ENCODE measurements around the gene NSF.
"Not testable (repeated sequence)": the region's sequence is repeated elsewhere in the genome, so short reads cannot be mapped to it uniquely, and the experiment has no call there.

The NSF gene

DNA sequence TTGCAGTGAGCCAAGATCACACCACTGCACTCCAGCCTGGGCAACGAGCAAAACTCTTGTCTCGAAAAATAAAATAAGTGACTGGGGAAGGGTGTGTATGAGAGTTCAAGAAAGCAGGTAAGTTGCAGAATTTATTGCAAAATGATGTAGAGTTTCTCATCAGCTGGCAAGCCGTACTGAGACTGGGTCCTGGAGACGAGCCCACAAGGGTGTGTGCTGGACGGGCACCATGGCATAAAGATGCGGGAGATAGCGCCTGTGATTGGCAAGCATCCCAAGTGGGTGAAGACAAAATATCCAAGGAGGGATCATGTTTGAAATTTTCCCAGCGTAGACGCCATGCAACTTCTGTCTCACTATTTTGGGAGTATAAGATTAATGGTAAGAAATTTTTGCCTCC, 168.7 kb downstream of the NSF start:
- DNase-seq: no peak

DNA sequence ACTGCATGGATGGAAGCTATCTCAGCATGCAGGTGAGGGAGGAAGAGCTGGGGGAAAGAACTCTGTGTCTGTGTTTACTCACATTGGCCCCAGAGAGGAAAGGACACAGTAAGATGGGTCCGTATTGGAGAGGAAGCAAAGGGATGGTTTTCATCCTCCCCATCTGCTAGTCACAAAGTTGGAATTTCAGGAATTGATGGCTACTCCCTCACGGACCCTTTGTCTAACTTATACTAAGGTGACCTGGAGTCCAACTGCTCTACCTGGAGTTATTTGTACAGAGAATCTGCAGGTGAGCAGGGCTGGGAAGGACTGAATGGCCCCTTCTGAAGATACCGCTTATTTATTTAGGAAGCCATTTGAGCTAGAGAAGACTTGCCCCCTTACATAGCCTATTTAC, 172.9 kb downstream of the NSF start:
- DNase-seq: no peak

DNA sequence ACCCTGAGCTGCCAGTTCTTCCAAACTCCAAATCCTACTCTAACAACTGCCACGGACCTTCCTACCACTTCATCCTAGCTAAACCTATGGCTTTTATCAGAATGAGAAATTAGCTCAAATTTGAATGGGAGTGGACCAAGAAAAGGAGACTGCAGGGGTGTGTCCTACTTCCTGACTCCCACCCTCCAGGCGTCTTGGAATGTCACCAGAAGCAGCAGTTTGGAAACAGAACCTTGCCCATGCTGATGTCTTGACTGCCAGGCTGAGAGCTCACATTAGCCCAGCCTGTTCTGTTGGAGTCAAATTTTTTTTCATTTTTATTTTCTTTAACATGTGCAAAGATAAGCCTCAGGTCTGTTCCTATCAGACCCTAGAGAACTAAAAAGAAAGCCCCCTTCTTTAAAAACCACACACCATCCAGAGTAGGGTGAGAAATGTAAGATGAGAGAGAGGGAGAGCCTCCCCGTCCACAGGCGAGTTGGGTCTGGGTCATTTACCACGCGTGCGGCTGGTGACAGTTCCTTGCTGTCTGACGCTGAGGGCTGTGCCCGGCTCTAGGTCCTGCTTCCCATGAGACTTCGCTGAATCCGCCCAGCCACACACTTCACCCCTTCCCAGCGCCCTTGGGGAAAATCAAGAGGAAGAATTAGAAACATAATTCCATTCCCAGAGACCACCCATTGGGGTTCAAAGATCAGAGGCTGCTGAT, 173.7 kb downstream of the NSF start:
- no peak for DNase-seq

DNA sequence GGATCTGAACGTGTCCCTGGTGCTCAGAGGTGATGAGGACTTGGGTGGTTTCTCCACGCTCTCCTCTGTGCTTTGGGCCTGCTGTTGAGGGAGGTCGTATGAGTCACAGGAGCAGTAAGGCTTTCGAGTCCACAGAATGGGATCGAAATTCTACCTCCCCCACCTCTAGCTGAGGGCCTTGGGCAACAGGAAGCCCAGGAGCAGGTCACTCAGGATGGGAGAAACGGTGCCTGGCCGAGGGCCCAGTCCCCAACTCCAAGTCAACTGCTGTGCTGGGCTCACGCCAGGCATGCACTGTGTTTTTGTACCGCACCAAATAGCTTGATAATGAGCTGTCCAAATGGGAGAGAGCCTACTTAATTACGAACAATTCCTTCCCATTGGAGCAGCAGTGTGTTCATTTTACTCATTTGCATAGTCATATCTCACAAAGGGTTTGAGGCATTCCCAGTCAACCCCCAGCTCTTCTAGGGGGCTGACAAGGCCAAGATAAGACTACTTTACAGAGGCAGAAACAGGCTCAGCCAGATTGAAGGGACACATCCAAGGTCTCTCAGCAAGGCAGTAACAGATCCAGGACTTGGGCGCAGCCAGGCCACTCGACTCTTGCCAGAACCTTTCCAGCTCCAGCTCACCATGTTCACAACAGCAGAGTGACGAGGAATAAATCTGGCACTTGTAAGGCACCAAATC, 174.4 kb downstream of the NSF start:
- no peak for DNase-seq

DNA sequence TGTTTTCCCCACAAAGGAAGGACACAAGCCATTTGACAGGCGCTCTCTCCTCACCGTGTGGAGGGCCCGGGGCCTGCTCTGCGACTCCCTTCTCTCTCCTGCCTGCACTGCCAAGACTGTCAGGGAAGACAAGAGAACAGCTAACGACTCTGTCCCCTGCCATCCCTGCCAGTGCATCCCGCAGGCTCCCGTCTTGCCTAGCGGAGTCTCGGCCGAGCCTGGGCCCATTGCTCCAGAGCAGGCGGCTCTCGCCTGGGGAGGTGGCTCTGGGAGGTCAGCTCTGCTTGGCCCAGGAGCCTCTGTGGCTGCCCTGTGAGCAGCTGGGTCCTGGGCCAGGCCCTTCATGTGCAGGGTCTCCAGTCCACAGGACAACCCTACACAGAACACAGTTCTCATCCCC, 175.0 kb downstream of the NSF start:
- no peak for DNase-seq

DNA sequence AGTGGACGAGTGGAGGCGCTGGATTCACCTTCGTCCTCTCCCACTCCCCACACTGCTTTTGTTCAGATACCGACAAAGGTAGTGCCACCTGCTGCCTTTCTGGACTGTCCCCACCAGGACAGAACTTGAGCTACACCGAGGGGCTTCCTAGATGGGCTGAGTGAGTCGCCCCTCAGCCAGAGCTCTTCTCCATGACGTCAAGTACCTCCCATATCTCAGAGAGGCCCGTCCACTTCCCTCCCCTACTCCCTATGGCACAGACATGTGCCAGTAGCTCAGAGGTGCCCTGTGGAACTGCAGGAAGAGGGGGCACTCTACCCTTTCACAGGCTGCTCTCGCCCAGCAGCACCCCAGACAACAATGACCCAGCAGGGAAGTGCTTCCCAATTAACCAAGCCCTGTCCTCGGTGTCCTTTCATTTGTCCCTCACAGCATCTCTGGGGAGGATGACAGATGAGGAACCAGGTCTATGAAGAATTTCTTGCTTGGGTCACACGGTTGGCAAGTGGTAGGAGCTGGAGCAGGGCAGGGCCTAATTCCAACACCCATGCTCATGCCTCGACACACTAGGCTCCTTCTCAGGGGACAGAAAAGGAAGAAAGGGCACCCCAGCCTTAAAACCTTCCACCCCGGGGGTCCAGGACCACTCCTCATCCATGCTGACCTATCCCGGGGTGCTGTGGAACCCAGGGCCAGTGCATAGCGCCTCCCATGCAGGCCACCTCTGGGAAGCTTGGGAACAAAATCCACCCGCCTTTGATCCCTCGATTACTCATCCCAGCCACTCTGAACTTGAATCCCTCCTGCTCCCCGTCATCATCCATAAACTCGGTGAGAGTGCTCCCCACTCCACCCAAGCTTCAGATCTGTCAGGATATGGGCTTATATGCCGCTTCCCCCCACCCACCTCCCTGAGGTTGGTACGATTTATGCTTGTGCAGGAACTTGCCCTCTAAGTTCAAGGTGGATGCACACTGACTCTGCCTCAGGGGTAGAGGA, 176.3 kb downstream of the NSF start:
- DNase-seq: no peak

DNA sequence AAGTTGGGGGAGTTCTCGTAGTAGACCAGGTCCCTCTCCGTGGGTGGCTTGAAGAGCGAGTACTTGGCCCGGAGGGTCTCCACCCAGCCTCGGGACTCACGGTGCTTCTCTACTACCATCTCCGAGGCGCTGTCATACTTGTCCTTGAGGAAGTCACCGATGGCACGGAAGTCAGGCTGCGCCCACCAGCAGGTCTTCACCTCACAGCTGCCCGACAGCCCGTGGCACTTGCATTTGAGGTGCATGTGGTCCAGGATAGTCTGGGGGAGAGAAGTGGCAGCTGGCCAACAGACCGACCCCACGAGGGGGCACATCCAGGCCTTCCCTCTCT, 178.0 kb downstream of the NSF start:
- no peak for DNase-seq

DNA sequence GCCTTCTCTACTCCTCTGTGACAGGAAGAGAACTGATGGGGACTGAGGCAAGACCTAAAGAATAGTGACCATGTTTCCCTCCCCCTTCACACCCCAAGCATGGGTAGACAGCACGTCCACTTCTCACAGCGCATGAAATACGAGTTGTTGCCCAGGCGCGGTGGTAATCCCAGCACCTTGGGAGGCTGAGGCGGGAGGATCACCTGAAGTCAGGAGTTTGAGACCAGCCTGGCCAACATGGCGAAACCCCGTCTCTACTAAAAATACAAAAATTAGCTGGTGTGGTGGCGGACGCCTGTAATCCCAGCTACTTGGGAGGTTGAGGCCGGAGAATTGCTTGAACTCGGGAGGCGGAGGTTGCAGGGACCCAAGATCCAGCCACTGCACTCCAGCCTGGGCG, 178.4 kb downstream of the NSF start:
- not testable (repeated sequence) for DNase-seq

DNA sequence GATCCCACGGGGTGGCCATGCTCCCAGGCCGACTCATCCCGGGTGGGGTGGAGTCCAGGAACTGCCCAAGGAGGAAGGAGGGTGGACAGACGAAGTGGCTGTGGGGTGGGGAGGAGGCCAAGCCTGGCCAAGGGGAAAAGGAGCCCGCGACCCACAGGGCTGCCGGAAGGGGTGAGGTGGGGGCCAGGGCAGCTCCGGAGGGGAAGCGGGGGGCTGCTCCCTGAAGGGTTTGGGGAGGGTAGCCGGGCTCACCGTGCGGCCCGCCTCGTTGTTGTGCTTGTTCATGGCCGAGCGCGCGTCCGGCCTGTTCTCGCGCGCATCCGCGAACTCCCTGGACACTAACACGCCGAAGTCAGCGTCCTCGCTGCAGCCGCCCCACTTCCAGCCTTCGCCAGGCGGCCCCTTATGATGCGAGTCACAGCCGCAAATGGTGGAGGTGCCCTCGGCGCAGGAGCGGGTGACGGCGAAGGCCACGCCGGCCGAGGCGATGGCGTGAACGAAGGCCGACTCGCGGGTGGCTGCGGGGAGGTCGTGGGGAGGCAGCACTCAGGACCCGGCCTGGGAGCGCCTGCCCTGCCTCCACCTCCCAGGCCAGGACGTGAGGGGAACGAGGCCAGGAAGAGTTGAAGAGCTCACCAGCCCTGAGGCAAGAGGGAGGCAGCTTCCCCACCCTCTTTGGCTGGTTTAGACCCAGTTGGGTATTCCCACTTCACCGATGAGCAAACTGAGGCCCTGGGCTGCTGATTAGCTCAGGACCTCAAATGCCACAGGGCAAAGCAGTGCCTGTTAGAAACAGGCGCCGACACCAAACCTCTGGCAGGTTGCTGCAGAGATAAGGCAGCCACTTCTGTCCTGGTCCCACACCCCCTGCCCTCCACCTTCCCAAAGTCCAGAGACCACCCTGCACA, 179.3 kb downstream of the NSF start:
- DNase-seq: no peak

DNA sequence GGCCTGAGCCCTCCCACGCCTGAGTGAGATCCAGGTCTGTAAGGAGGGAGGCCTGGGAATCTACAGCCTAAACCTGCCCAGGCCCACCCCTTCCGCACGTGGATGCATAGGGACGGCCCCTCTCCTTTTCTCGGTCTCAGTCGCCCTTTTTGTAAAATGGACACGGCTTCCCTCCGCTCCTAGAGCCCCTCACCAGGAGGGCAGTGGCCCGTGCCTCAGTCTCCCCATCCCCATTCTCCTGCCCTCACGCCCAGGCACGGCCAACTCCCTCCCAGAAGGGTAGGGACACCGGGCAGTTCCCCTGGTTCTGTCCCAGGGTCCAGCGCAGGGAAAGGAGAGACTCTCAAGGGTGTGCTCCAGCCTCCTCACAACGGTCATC, 180.0 kb downstream of the NSF start:
- DNase-seq: no peak

DNA sequence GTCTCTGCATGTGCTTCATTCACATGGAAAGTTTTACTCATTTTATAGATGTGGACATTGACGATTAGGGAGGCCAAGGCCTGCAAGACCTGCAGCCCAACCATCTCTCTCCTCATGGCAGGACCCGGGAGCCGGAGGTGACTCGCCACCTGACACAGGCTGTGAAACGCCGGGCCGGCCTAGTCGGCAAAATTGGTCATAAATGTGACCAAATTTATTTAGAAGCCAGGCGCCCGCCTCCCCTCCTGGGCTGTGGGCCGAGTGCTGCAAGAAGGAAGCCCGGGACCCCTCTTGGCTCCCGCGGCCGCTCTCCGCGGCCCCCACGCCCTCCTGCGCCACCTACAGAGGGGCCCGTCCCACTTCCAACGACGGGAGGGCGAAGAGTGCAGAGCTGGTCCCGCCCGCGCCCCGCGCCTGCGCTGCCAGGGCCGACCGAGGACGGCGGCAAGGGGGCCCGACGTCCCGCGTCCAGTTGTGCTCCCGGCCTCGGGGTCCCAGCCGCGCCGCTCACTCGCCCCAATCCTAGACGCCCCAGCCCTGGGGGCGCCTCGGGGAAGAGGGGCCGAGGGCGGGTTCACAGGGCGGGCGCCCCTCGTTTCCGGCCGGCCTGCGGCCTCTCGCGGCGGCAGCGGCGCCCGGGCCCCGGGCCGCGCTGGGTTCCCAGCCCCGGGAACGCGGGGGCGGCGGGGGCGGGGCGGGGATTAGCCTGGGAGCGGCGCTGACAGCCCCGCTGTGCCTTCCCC, 180.5 kb downstream of the NSF start:
- peak; percentile 22 for DNase-seq

DNA sequence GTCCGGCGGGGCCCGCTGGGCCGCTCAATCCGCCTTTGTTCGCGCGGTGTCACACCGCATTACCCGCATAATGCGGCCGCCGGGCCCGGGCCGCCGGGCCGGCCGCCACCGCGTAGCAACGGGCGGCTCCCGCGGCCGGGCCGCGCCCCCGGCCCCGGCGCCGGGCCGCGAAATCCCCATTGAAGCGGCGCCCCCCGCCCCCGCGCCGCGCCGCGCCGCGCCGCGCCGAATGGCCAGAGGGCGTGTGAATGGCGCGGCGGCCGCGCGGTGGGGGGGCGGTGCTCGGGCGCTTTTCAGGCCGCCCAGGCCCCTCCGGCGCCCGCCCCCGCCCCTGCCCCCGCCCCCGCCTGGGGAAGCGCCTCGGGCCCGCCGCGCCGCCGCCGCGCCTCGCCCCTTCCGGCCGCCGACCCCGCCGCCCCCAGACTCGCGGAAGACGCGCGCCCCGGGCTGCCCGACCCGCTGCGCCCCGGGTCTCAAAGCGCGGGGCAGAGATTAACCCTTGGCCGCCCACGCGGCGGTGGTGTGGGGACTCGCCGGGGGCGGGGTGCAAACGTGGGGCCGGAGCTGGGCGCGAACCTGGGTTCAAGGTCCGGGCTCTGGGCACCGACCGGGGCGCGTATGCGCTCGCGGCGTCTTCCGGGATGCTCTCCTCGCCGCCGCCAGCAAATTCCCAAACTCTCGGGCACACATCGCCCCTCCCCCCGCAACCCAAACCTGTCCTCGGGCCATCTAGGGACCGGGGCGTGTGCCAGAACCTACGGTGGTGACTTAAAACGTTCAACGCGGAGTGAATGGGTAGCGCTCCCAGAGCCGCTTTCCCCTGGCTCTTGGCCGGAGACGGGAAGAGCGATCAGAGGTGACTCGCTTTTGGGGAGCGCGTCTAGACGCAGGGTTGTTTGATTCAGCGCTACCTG, 181.3 kb downstream of the NSF start:
- peak; percentile 38 for DNase-seq

DNA sequence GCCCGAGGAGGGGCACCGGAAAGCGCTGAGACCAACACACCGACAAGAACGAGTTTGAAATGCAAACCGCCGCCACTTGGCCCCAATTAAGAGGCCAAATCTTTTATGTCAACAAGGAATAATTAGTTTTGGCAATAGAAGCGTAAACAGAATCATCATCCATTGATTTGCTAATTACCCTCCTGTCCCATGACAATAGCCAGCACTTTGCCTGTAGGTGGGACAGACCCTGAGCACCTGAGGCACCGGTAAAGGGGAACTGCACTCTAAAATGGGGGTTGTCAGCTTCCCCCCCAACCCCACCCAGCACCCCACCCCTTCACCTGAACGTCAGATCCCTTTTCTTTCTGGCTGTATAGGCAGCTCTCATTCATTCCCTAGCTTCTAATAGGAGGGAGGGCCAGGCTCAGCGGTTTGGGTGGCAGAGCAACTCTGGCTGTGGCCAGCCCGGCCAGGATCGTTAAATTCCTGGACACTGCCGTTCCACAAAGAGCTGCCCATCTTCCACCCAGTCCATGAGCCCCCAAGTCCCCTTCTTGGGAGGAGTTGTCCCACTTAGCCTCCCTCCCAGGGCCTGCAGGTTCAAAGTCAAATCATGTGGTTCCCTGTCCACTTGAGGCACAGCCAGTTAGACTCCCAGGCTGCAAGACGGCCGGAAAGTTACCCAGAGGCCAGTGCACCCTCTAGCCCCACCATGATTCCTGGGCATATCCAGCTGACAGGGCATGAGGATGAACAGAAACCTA, 182.2 kb downstream of the NSF start:
- peak; percentile 17 for DNase-seq

DNA sequence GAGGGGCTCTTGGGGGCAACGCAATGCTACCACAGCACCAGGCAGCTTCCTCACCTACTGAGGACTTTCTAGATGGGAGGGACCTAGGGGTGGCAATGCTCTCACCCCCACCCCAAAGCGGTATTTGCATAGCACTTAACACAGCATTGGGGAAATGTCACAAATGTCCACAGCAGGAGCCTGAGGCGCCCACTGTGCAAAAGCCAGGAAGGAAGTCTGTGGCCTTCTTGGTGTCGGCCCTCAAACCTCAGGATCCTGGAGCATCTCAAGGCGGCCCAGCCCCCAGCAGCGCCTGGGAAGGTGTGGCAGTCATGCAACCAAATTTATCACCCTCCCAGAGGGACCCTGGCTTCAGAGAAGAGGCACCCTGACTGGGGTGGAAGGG, 182.7 kb downstream of the NSF start:
- no peak for DNase-seq

DNA sequence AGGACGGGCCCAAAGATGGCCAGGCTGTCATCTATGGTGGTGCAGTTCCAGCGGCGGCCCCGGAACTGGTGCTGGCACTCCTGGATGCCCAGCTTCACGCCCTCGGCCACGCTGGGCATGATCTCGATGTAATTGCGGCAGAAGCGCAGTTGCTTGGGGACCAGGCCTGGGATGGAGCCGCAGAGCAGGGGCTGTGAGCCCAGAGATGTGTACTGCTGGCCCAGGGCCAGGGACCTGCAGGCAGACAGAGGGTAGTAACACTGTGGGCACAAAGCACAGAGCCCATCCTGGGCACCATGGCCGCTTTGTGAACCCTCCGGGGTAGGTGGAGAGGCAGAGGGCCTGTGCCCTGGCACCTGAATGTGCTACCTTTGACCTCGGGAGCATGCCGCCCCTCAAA, 183.2 kb downstream of the NSF start:
- DNase-seq: no peak

DNA sequence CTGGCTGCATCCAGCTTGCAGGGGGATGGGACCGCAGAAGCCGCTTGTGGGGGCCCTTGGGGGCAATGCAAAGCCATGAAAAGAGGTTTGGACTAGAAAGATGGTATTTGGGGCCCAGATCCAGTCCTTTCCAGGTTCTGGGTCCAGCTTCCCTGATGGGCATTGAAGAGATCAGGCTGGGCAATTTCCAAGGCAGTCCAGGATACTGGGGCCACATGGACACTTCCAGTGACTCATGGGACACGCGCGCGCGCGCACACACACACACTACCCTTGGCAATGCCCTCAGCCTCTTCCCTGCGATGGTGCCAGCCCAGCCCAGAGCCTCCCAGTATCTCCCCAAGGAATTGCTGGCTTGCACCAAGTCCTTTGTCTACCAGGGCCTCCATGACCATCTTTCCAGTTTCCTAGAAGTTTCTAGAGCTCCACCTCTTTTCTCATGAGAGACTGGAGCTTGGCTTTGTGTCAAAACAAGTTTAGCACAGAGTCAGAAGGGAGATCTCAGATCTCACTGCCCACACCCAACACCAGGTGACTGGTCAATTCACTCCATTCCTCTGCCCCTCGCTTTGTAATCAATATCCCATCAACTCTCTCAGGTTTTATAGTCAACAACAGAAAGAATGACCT, 183.8 kb downstream of the NSF start:
- no peak for DNase-seq

DNA sequence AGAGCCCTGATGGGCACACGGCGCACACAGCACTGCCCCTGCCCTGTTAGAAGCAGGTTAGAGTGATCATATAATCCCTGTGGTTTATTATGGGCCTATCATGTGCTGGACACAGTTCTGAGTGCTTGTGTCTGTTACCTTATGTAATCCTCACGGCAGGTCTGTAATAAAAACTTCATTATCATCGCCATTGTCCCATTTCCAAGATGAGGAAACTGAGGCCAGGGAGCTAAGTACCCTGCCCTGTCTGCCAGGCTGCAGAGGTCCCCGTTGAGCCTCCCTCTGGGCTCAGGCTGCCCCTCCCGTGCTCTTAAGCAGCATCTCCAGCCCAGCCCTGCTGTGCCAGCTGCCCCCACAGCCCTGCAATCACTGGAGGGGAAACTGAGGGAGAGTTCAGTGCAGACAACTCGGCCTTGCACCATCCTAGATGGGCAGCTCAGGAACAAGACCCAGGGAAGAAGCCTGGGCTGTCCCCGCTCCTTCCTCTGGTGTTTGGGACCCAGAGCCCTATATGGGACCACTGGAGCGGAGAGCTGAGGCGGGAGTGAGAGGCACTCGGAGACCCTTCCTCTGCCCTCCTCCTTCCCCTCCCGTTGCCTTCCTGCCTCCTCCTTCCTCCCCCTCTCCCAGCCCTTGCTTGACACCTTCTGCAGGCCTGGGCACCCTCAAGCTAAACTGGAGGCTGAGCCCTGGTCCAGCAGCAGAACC, 186.0 kb downstream of the NSF start:
- DNase-seq: no peak

DNA sequence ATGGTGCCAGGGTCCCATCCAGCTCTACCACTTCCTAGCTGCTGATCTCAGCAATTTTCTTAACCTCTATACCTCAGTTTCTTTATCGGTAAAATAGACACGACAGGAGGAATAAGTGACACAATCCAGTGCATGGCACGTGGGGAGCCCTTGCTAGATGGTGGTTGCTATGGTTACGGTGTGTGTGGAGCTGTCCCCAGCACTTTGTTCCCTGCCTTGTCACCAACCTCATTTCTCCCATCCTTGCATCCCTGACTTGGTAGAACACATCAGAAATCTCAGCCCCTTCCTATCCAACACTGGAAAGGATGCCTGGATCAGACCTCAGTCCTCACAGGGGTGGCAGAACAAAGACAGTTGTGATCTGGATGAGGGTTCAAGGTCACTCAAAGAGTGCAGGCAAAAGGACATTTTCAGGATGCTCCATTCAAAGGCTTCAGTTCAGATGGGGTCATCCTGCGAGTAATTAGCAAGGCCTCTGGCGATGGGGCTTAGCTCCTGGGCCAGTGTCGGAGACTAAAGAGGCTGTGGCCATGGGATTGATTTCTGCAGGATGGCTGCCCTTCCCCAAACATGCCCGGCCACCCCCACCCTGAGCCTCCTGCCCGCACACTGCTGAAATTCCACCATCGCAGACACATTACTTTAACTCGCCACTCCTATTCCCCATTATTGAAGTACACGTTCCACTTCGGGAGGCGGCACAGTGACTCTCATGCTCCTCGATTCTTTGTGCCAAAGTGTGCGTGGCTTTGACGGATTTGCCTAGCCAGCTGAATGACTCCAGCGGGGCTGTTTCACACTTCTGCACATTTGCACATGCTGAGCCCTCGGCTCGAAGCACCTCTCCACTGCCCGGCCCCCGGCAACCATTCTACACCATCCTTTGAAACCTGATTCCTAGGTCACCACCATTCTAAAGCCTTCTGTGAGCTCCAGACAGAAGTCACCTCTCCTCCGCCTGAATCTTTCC, 187.8 kb downstream of the NSF start:
- DNase-seq: no peak

Measured in NCI-H774 (cell line).